OCI-LY1 (cell line): ENCODE results near the gene OLFML1.
A peak's percentile ranks its signal among the peaks of the same experiment; 100 is the strongest.

ENCODE experiments used
- H2AFZ ChIP-seq: fragments of 200-600 bp; sonication (generic), shearing (Covaris generic); 2 replicates; pipeline ENCODE4 v1.6.0; 2014; ENCODE audit warnings: antibody characterized with exemption, mild to moderate bottlenecking, low read length
- H3F3A ChIP-seq: fragments of 200-600 bp; sonication (generic), shearing (Covaris generic); 2 replicates; pipeline ENCODE4 v1.6.0; 2014; ENCODE audit warnings: mild to moderate bottlenecking, antibody characterized with exemption, low read length, moderate library complexity; ENCODE audit not compliant: insufficient read depth
- H3K27ac ChIP-seq: fragments of 200-600 bp; sonication (generic); 2 replicates; pipeline ENCODE4 v1.5.1; 2014; ENCODE audit warnings: low read length, mixed run types, mild to moderate bottlenecking, low read depth; ENCODE audit not compliant: poor library complexity, severe bottlenecking
- H3K27me3 ChIP-seq: fragments of 200-600 bp; sonication (generic); 2 replicates; pipeline ENCODE4 v1.6.0; 2014; ENCODE audit warnings: antibody characterized with exemption, mild to moderate bottlenecking, low read length, moderate library complexity; ENCODE audit not compliant: insufficient read depth
- H3K36me3 ChIP-seq: fragments of 200-600 bp; sonication (generic); 2 replicates; pipeline ENCODE4 v1.6.1; 2014; ENCODE audit warnings: mild to moderate bottlenecking, antibody characterized with exemption, low read length, moderate library complexity, mixed read lengths; ENCODE audit not compliant: insufficient read depth
- H3K4me1 ChIP-seq: fragments of 200-600 bp; sonication (generic); 2 replicates; pipeline ENCODE4 v1.5.1; 2014; ENCODE audit warnings: mild to moderate bottlenecking, low read length, moderate library complexity; ENCODE audit not compliant: insufficient read depth, severe bottlenecking
- H3K4me2 ChIP-seq: fragments of 200-600 bp; sonication (generic), shearing (Covaris generic); 2 replicates; pipeline ENCODE4 v1.6.1; 2014; ENCODE audit warnings: low read length
- H3K4me3 ChIP-seq: fragments of 200-600 bp; sonication (generic); 2 replicates; pipeline ENCODE4 v1.5.1; 2014; ENCODE audit warnings: low read length, low read depth, mild to moderate bottlenecking, mixed read lengths; ENCODE audit not compliant: poor library complexity, severe bottlenecking
- H3K79me2 ChIP-seq: fragments of 200-600 bp; shearing (Covaris generic); 2 replicates; pipeline ENCODE4 v1.6.1; 2016; ENCODE audit warnings: mixed run types, low read length, mixed read lengths; ENCODE audit not compliant: insufficient read depth
- H3K9ac ChIP-seq: fragments of 200-600 bp; sonication (generic), shearing (Covaris generic); 2 replicates; pipeline ENCODE4 v1.6.1; 2014; ENCODE audit warnings: mild to moderate bottlenecking, low read length, mixed read lengths
- H3K9me2 ChIP-seq: fragments of 200-600 bp; sonication (generic), shearing (Covaris generic); 2 replicates; pipeline ENCODE4 v1.6.1; 2014; ENCODE audit warnings: low read depth, mild to moderate bottlenecking, low read length, mixed read lengths
- H3K9me3 ChIP-seq: fragments of 200-600 bp; shearing (Covaris generic); 2 replicates; pipeline ENCODE4 v1.6.1; 2014; ENCODE audit warnings: low read length, mixed read lengths
- H4K20me1 ChIP-seq: fragments of 200-600 bp; sonication (generic), shearing (Covaris generic); 2 replicates; pipeline ENCODE4 v1.6.0; 2016; ENCODE audit warnings: mild to moderate bottlenecking, low read length; ENCODE audit not compliant: insufficient read depth
- EZH2 ChIP-seq: fragments of 200-600 bp; sonication (generic), shearing (Covaris generic); IDR thresholded peaks from 2 replicates; pipeline ENCODE4 v1.8.0; 2017; ENCODE audit warnings: borderline replicate concordance, mixed run types, mild to moderate bottlenecking, antibody characterized with exemption, low read length, moderate library complexity, mixed read lengths
- TF ChIP-seq, protein P1 (sequence below): fragments of 200-600 bp; sonication (generic), shearing (Covaris generic); IDR thresholded peaks from 2 replicates; pipeline ENCODE4 v1.5.1; 2017; ENCODE audit warnings: mild to moderate bottlenecking, antibody characterized with exemption, low read length, moderate library complexity, mixed read lengths

Gene OLFML1

DNA sequence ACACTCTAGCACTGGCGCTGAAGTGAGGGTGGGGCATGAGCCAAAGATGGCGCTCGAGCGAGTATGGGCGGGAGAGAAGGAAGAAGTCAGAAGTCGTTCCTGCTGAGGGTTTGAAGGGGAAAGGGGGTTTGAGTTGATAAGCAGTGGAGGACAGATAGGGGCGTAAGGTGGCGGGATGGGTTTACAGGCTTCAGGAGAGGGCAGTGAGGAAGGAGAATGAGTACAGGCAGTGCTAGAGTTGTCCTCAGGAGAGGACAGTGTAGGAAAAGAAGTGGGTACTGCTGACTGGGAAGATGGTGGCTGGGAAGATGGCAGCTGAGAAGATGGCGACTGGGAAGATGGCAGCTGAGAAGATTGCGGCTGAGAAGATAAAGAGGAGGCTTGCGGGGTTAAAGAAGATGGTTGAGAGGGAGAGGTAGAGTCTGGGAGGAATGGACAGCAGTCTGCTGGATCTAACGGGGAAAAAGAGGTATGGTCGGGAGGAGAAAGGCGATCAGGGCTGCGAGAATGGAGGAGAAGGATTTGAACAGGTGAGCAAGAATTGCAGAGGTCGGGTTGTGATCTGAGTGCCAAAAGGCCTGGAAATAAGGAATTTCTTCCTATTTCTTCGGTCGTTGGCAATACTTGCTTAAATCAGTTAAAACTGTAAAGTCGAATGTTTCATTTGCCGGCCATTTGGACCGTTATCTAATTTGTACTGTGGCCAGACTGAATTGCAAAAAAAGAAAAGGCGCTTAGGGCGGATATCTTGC is 33.7 kb downstream of the OLFML1 start:
- peak overlapping the region; percentile 63 for H3K4me2 ChIP-seq
- H3K4me1 ChIP-seq, result peaks cover 83% of the 10 kb centered on the region
- no peaks in the 10 kb centered on the region for H3K9me3 ChIP-seq
- peak overlapping the region; percentile 95 for H3K27ac ChIP-seq
- TF ChIP-seq, protein P1, sequence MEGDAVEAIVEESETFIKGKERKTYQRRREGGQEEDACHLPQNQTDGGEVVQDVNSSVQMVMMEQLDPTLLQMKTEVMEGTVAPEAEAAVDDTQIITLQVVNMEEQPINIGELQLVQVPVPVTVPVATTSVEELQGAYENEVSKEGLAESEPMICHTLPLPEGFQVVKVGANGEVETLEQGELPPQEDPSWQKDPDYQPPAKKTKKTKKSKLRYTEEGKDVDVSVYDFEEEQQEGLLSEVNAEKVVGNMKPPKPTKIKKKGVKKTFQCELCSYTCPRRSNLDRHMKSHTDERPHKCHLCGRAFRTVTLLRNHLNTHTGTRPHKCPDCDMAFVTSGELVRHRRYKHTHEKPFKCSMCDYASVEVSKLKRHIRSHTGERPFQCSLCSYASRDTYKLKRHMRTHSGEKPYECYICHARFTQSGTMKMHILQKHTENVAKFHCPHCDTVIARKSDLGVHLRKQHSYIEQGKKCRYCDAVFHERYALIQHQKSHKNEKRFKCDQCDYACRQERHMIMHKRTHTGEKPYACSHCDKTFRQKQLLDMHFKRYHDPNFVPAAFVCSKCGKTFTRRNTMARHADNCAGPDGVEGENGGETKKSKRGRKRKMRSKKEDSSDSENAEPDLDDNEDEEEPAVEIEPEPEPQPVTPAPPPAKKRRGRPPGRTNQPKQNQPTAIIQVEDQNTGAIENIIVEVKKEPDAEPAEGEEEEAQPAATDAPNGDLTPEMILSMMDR, result no peak
- TF ChIP-seq EZH2, result no peak
- H3K9me2 ChIP-seq, result no peaks in the 10 kb centered on the region
- H4K20me1 ChIP-seq, result no peaks in the 10 kb centered on the region
- peaks cover 6% of the 10 kb centered on the region; the same call in 1 of the 2 replicates for H3F3A ChIP-seq
- H3K79me2 ChIP-seq, result peaks cover 16% of the 10 kb centered on the region; the same call in 1 of the 2 replicates
- H3K27me3 ChIP-seq, result no peaks in the 10 kb centered on the region
- H3K4me3 ChIP-seq, result peak overlapping the region; percentile 43
- H2AFZ ChIP-seq, result no peak overlapping the region
- no peak overlapping the region for H3K9ac ChIP-seq
- H3K36me3 ChIP-seq, result no peaks in the 10 kb centered on the region

DNA sequence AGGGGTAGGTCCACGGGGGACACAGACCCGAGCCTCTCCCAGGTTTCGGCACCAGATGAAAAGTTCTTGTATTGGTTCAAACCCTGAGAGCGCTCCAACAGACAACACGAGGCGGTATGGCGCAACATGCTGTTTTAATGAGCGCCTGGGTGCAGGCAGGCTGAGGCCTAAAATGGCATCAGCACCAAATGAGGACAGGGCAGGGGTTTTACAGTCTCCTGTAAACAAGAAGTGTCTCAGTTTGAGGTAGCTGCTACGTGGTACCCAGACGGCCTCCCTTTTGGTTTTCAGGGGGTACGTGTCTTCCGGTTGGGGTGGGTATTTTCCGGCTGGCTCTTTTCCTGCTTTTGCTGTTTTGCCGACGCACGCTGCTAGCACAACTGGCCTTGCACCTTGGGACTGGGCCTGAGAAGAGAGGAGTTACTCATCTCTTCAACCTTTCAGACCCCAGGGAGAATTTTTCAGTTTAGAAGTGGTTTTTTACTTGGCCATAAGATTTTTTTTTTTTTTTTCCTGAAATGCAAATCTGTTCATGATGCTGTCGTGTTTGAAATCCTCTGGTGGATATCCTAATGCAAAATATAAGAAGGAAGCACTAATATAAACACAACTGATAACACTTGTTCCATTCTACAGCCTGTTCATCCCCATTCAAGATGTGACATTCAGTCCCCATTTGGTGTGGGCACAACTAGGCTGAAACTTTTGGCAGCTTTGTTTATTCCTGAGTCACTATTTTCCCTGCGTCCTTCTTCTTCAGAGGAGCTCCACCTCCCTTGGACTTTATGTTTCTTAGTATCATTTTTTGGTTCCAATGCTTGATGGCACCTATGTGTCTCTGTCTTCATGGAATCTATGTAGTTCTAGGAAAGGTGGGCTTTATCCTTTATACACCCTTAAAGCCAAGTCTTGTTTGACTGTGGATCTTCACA is 35.0 kb downstream of the OLFML1 start:
- peak overlapping the region; percentile 63 for H3K4me2 ChIP-seq
- peak overlapping the region; percentile 95 for H3K27ac ChIP-seq
- peaks cover 6% of the 10 kb centered on the region; the same call in 1 of the 2 replicates for H3F3A ChIP-seq
- peak overlapping the region; percentile 43 for H3K4me3 ChIP-seq
- H3K9ac ChIP-seq, result peak overlapping the region; percentile 57
- peaks cover 83% of the 10 kb centered on the region for H3K4me1 ChIP-seq
- H3K36me3 ChIP-seq, result no peaks in the 10 kb centered on the region
- no peak for TF ChIP-seq EZH2
- H3K9me3 ChIP-seq, result no peaks in the 10 kb centered on the region
- H3K9me2 ChIP-seq, result no peaks in the 10 kb centered on the region
- peaks cover 9% of the 10 kb centered on the region; the same call in 1 of the 2 replicates for H3K79me2 ChIP-seq
- H4K20me1 ChIP-seq, result no peaks in the 10 kb centered on the region
- no peaks in the 10 kb centered on the region for H3K27me3 ChIP-seq
- H2AFZ ChIP-seq, result no peak overlapping the region

DNA sequence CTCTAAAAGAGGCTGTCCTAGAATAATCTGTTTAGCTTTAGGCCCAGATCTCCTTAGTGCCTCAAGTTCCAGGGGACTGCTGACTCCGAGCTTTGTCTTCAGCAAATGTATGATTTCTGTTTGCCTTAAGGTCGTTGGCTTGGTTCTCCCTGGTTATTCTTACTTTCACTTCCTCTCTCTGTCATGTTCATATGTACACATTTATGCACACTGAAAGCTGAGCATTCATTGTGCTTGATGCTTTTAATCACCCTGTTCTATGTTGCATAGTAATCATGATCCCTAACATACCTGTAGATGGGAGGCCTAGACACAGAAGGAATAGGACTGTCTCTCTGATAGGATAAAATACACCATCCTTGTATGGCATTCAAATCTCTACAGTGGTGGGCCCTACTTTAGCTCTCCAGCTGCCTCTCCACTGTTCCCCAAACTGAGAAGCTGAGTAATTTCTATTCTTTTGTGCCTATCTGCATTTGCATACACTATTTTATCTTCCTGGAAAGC is 35.7 kb downstream of the OLFML1 start:
- no peaks in the 10 kb centered on the region for H3K9me3 ChIP-seq
- H3K9me2 ChIP-seq, result no peaks in the 10 kb centered on the region
- TF ChIP-seq, protein P1, result no peak
- TF ChIP-seq EZH2, result no peak
- peaks cover 6% of the 10 kb centered on the region; the same call in 1 of the 2 replicates for H3F3A ChIP-seq
- peak overlapping the region; percentile 63; the same call in 1 of the 2 replicates for H3K4me2 ChIP-seq
- peak overlapping the region; percentile 95 for H3K27ac ChIP-seq
- no peaks in the 10 kb centered on the region for H3K27me3 ChIP-seq
- H4K20me1 ChIP-seq, result no peaks in the 10 kb centered on the region
- H3K4me1 ChIP-seq, result peaks cover 75% of the 10 kb centered on the region
- no peaks in the 10 kb centered on the region for H3K36me3 ChIP-seq
- H3K4me3 ChIP-seq, result peak overlapping the region; percentile 9
- peaks cover 1% of the 10 kb centered on the region; the same call in 1 of the 2 replicates for H3K79me2 ChIP-seq
- peak overlapping the region; percentile 22; the same call in 1 of the 2 replicates for H3K9ac ChIP-seq
- no peak overlapping the region for H2AFZ ChIP-seq
